Heart left ventricle (tissue), 16 donors: ENCODE results near the gene VWA2. TPM values are rescaled to one million over a fixed set of nuclear protein-coding genes. Genes with fewer than 3 reads are reported as not detected.

ENCODE experiments used
- ATAC-seq, 4 donors: fragments of 200-7000 bp; cut with Tn5 transposase; one replicate each; pipeline ENCODE4 v1.9.1; 2020 to 2022; ENCODE audit warnings: moderate library complexity in 4 of 4, mild to moderate bottlenecking in 3 of 4, moderate number of reproducible peaks in 1 of 4
- DNase-seq, 5 donors: peaks; one replicate each; pipeline ENCODE4 v3.0.0-alpha.2; 2020
- H3K27ac ChIP-seq, 12 donors: fragments of 200-600 bp; sonication (generic) in 4 of 12; one replicate each; pipeline versions ENCODE4 v1.5.0 to v1.8.0; 2016 to 2022; ENCODE audit warnings: mild to moderate bottlenecking in 2 of 12
- H3K27me3 ChIP-seq, 9 donors: fragments of 200-600 bp; sonication (generic) in 2 of 9; one replicate each; pipeline versions ENCODE4 v1.5.1 to v1.8.0; 2016 to 2022; ENCODE audit warnings: mild to moderate bottlenecking in 3 of 9
- H3K36me3 ChIP-seq, 9 donors: fragments of 200-600 bp; sonication (generic) in 2 of 9; one replicate each; pipeline versions ENCODE4 v1.5.0 to v1.8.0; 2018 to 2022; ENCODE audit warnings: mild to moderate bottlenecking in 2 of 9
- H3K4me1 ChIP-seq, 12 donors: fragments of 200-600 bp; sonication (generic) in 4 of 12; one replicate each; pipeline versions ENCODE4 v1.5.0 to v1.8.0; 2016 to 2022; ENCODE audit warnings: mild to moderate bottlenecking in 3 of 12
- H3K4me3 ChIP-seq, 12 donors: fragments of 200-600 bp; sonication (generic) in 4 of 12; one replicate each; pipeline versions ENCODE4 v1.5.0 to v1.8.0; 2017 to 2022; ENCODE audit warnings: mild to moderate bottlenecking in 9 of 12, moderate library complexity in 4 of 12
- H3K9me3 ChIP-seq, 12 donors: fragments of 200-600 bp; sonication (generic) in 4 of 12; one replicate each; pipeline versions ENCODE4 v1.5.0 to v1.8.0; 2016 to 2022; ENCODE audit warnings: mild to moderate bottlenecking in 1 of 12
- CTCF ChIP-seq, 12 donors: fragments of 200-600 bp; sonication (generic) in 4 of 12; IDR thresholded peaks; one replicate each; pipeline versions ENCODE4 v1.5.0 to v1.8.0; 2018 to 2022; ENCODE audit warnings: antibody characterized with exemption in 12 of 12, mild to moderate bottlenecking in 5 of 12
- POLR2A ChIP-seq, 2 donors: fragments of 450-650 bp; IDR thresholded peaks; one replicate each; pipeline ENCODE4 v1.6.1; 2017; ENCODE audit warnings: antibody characterized with exemption in 2 of 2, mild to moderate bottlenecking in 2 of 2, moderate library complexity in 2 of 2
- WGBS, 4 donors: extraction: QIAGEN DNeasy Blood & Tissue Kit in 2 of 4; methylation state at CpG; one replicate each; pipeline versions ENCODE4 v1.1.5 to v1.1.7; 2013 to 2018; 5-methylcytosine and 5-hydroxymethylcytosine counted together
- intact Hi-C, 10 donors: fragments of 100-400 bp; cut with DNase I; formaldehyde crosslinking; loops; one replicate each; pipeline versions ENCODE4 v1.11.1 to v1.14.2; 2022
- polyA plus RNA-seq, 2 donors: library from polyadenylated mRNA; stranded (reverse); fragments of 200-250 nt; gene quantifications; one replicate each; pipeline ENCODE4 v1.2.3, GENCODE V29; 2013
- total RNA-seq, 9 donors: library from RNA; depleted of rRNA in 2 of 9; stranded (reverse); fragments of >200 nt in 2 of 9; fragmentation: NEBNext Ultra II Directional in 3 of 9; extraction: Animal tissue kit (Norgen Biotek cat#: 25700) in 3 of 9; gene quantifications; one replicate each; pipeline versions ENCODE4 v1.1.0 to v1.2.4, GENCODE V29; 2016 to 2023
- donor health status: ischemic (EF 13 %, LVEDD 7.1; RV severe dilation, severe dysfunction).
- donor health status: healthy with polysubstance abuse.
- donor health status: DM: no; HTN: yes; CAD: no.
- donor health status: DM: no; HTN: no; CAD: no.
- donor health status: ischemic (EF 25% LVEDD 6.9; RV normal size, moderate dysfunction).
- donor health status: ischemic (EF 25% LVEDD 5.7; RV mildly dilated, moderate dysfunction).
- donor health status: healthy.
- donor health status: DM: yes; HTN: yes; CAD: no.
- donor health status: ischemic (EF 35%, LVEDD 5.7; RV mildly dilated, moderate dysfunction).
- donor health status: nonischemic (EF 11% LVEDD 7.7; RV severe dilation, severe dysfunction).
- donor health status: DM: yes; HTN: yes; CAD: no.
- donor health status: PGD.
- donor health status: ischemic (EF 29% LVEDD 5.4; RV normal size, mild dysfunction).
- donor health status: nonischemic (EF 23%, LVEDD 6.1; RV moderate dilation, normal function).

The VWA2 gene
- total and polyA plus RNA-seq, 11 donors, result 0.03 to 0.41 TPM; not detected in 9

- 90 to 94% (median 93%) methylated on average over 17 to 22 of the region's 22 CpGs for WGBS, 4 donors
- Histone ChIP-seq H3K36me3 (peaks cover 0 to 15% (median 0%) of the 10 kb centered on the region in 9 donors), H3K4me3 (no peak overlapping the region), H3K27ac (no peak overlapping the region), H3K4me1 (peaks cover 0 to 7% (median 0%) of the 10 kb centered on the region in 12 donors), H3K27me3 (no peaks in the 10 kb centered on the region), H3K9me3 (no peaks in the 10 kb centered on the region)
- intact Hi-C loops, result no loop called here
- DNase-seq (no peak), ATAC-seq (no peak)
- no peak for TF ChIP-seq POLR2A (IDR thresholded peaks at IDR 0.05)
- no peak for TF ChIP-seq CTCF (IDR thresholded peaks at IDR 0.05)
These were observed 76.7 kb downstream of the VWA2 start for GRCh38 chr10:114315566-114316420.

- H3K36me3 ChIP-seq, result peaks cover 0 to 9% (median 0%) of the 10 kb centered on the region in 9 donors
- intact Hi-C loops, result no loop called here
- H3K27me3 ChIP-seq, result no peaks in the 10 kb centered on the region
- no peak overlapping the region for H3K4me3 ChIP-seq
- WGBS, 4 donors, result 49 to 64% (median 59%) methylated on average over 5 of the region's 5 CpGs
- ATAC-seq (no peak), DNase-seq (no peak)
- TF ChIP-seq POLR2A (IDR thresholded peaks at IDR 0.05), result no peak
- no peak for TF ChIP-seq CTCF (IDR thresholded peaks at IDR 0.05)
- no peak overlapping the region for H3K27ac ChIP-seq
- no peaks in the 10 kb centered on the region for H3K9me3 ChIP-seq
- peaks cover 0 to 16% (median 0%) of the 10 kb centered on the region in 12 donors for H3K4me1 ChIP-seq
These were observed 77.7 kb downstream of the VWA2 start for GRCh38 chr10:114316744-114317143.

- H3K9me3 ChIP-seq, result no peaks in the 10 kb centered on the region
- WGBS, 4 donors, result 91 to 93% (median 92%) methylated on average over 17 to 18 of the region's 18 CpGs
- ATAC-seq, result no peak
- peaks cover 0 to 5% (median 0%) of the 10 kb centered on the region in 9 donors for H3K36me3 ChIP-seq
- no peak for DNase-seq
- no peak overlapping the region for H3K4me3 ChIP-seq
- TF ChIP-seq CTCF (IDR thresholded peaks at IDR 0.05) (no peak), POLR2A (IDR thresholded peaks at IDR 0.05) (no peak)
- intact Hi-C loops, result loop anchor here in 1 of 10 donors (5.0 kb wide), 1 partner anchor 83 kb away; the partner anchor contains the start of gene AFAP1L2
- H3K27ac ChIP-seq, result no peak overlapping the region
- H3K4me1 ChIP-seq, result peaks cover 0 to 27% (median 2%) of the 10 kb centered on the region in 12 donors
- no peaks in the 10 kb centered on the region for H3K27me3 ChIP-seq
These were observed 80.6 kb downstream of the VWA2 start for GRCh38 chr10:114319406-114320248.
